ENCODE results near the gene SPIB. TPM values are rescaled to one million over a fixed set of nuclear protein-coding genes. Genes with fewer than 3 reads are reported as not detected.
"Not testable (repeated sequence)": the region's sequence is repeated elsewhere in the genome, so short reads cannot be mapped to it uniquely, and the experiment has no call there.

SPIB gene
- total RNA-seq, 1 donor from 2014 or later: 1.3 TPM

GRCh38 chr19:50461066-50461875, 42.5 kb downstream of the SPIB start:
- no peak overlapping the region for H3K27ac Mint-ChIP-seq
- H3K36me3 Mint-ChIP-seq (ENCODE audit: low read depth): no peaks in the 10 kb centered on the region
- intact Hi-C loops (cut with micrococcal nuclease): loop anchor here (1.0 to 5.0 kb wide), 4 partner anchors 30 to 209 kb away; no protein-coding TSS in a partner anchor
- H3K4me3 Mint-ChIP-seq: no peak overlapping the region
- no peaks in the 10 kb centered on the region for H3K27me3 Mint-ChIP-seq (ENCODE audit: insufficient read depth)
- DNase-seq (ENCODE audit: low spot score): peak; percentile 56
- peaks cover 8% of the 10 kb centered on the region for H3K4me1 Mint-ChIP-seq (ENCODE audit: low read depth)
- H3K9me3 Mint-ChIP-seq: no peaks in the 10 kb centered on the region

GRCh38 chr19:50462970-50463369, 44.2 kb downstream of the SPIB start:
- H3K27ac Mint-ChIP-seq: no peak overlapping the region
- intact Hi-C loops (cut with micrococcal nuclease): loop anchor here (5.0 kb wide), 1 partner anchor 211 kb away; no protein-coding TSS in a partner anchor

GRCh38 chr19:50464348-50464747, 45.6 kb downstream of the SPIB start:
- DNase-seq (ENCODE audit: low spot score): no peak
- H3K4me3 Mint-ChIP-seq: no peak overlapping the region
- H3K27me3 Mint-ChIP-seq (ENCODE audit: insufficient read depth): peaks cover 2% of the 10 kb centered on the region
- H3K27ac Mint-ChIP-seq: no peak overlapping the region
- H3K4me1 Mint-ChIP-seq (ENCODE audit: low read depth): peaks cover 8% of the 10 kb centered on the region
- H3K9me3 Mint-ChIP-seq: no peaks in the 10 kb centered on the region
- intact Hi-C loops (cut with micrococcal nuclease): loop anchor here (5.0 kb wide), 1 partner anchor 212 kb away; no protein-coding TSS in a partner anchor
- no peaks in the 10 kb centered on the region for H3K36me3 Mint-ChIP-seq (ENCODE audit: low read depth)

More at GRCh38 chr19:50462970-50463369, 44.2 kb downstream of the SPIB start:
- Mint-ChIP-seq H3K36me3 (ENCODE audit: low read depth) (no peaks in the 10 kb centered on the region), H3K4me3 (no peak overlapping the region), H3K4me1 (ENCODE audit: low read depth) (peaks cover 8% of the 10 kb centered on the region), H3K9me3 (no peaks in the 10 kb centered on the region), H3K27me3 (ENCODE audit: insufficient read depth) (no peaks in the 10 kb centered on the region)
- no peak for DNase-seq (ENCODE audit: low spot score)

GRCh38 chr19:50465000-50465399, 46.3 kb downstream of the SPIB start:
- H3K4me1 Mint-ChIP-seq (ENCODE audit: low read depth): peaks cover 8% of the 10 kb centered on the region
- H3K27ac Mint-ChIP-seq: no peak overlapping the region
- intact Hi-C loops (cut with micrococcal nuclease): loop anchor here (5.0 kb wide), 1 partner anchor 213 kb away; no protein-coding TSS in a partner anchor
- no peak overlapping the region for H3K4me3 Mint-ChIP-seq
- no peaks in the 10 kb centered on the region for H3K9me3 Mint-ChIP-seq
- no peak for DNase-seq (ENCODE audit: low spot score)
- H3K27me3 Mint-ChIP-seq (ENCODE audit: insufficient read depth): peaks cover 2% of the 10 kb centered on the region
- no peaks in the 10 kb centered on the region for H3K36me3 Mint-ChIP-seq (ENCODE audit: low read depth)

- Mint-ChIP-seq H3K27ac (no peak overlapping the region), H3K9me3 (no peaks in the 10 kb centered on the region), H3K36me3 (ENCODE audit: low read depth) (no peaks in the 10 kb centered on the region), H3K27me3 (ENCODE audit: insufficient read depth) (peaks cover 2% of the 10 kb centered on the region), H3K4me1 (ENCODE audit: low read depth) (peaks cover 6% of the 10 kb centered on the region), H3K4me3 (no peak overlapping the region)
- intact Hi-C loops (cut with micrococcal nuclease): no loop called here
- no peak for DNase-seq (ENCODE audit: low spot score)
These were observed 47.4 kb downstream of the SPIB start for GRCh38 chr19:50465986-50466705.

- Mint-ChIP-seq H3K36me3 (ENCODE audit: low read depth) (no peaks in the 10 kb centered on the region), H3K4me3 (no peak overlapping the region), H3K27me3 (ENCODE audit: insufficient read depth) (peaks cover 2% of the 10 kb centered on the region), H3K4me1 (ENCODE audit: low read depth) (peaks cover under 1% of the 10 kb centered on the region), H3K27ac (no peak overlapping the region), H3K9me3 (no peaks in the 10 kb centered on the region)
- DNase-seq (ENCODE audit: low spot score): no peak
- intact Hi-C loops (cut with micrococcal nuclease): no loop called here
These were observed 47.9 kb downstream of the SPIB start for GRCh38 chr19:50466706-50467039.

GRCh38 chr19:50467566-50467965, 48.8 kb downstream of the SPIB start:
- Mint-ChIP-seq H3K27ac (no peak overlapping the region), H3K27me3 (ENCODE audit: insufficient read depth) (peaks cover 2% of the 10 kb centered on the region), H3K4me1 (ENCODE audit: low read depth) (no peaks in the 10 kb centered on the region), H3K4me3 (no peak overlapping the region), H3K9me3 (no peaks in the 10 kb centered on the region), H3K36me3 (ENCODE audit: low read depth) (no peaks in the 10 kb centered on the region)
- no peak for DNase-seq (ENCODE audit: low spot score)
- intact Hi-C loops (cut with micrococcal nuclease): no loop called here

GRCh38 chr19:50468818-50469217, 50.1 kb downstream of the SPIB start:
- Mint-ChIP-seq H3K36me3 (ENCODE audit: low read depth) (no peaks in the 10 kb centered on the region), H3K27me3 (ENCODE audit: insufficient read depth) (peaks cover 2% of the 10 kb centered on the region), H3K4me3 (no peak overlapping the region), H3K9me3 (no peaks in the 10 kb centered on the region), H3K27ac (no peak overlapping the region), H3K4me1 (ENCODE audit: low read depth) (no peaks in the 10 kb centered on the region)
- intact Hi-C loops (cut with micrococcal nuclease): no loop called here
- no peak for DNase-seq (ENCODE audit: low spot score)

GRCh38 chr19:50473336-50473735, 54.6 kb downstream of the SPIB start:
- H3K4me1 Mint-ChIP-seq (ENCODE audit: low read depth): peaks cover 16% of the 10 kb centered on the region
- intact Hi-C loops (cut with micrococcal nuclease): not testable (repeated sequence)

GRCh38 chr19:50475101-50475568, 56.4 kb downstream of the SPIB start:
- Mint-ChIP-seq H3K27ac (peak overlapping the region; percentile 38), H3K27me3 (ENCODE audit: insufficient read depth) (no peaks in the 10 kb centered on the region), H3K4me3 (peak overlapping the region; percentile 75), H3K36me3 (ENCODE audit: low read depth) (peaks cover 11% of the 10 kb centered on the region), H3K9me3 (no peaks in the 10 kb centered on the region), H3K4me1 (ENCODE audit: low read depth) (peaks cover 20% of the 10 kb centered on the region)
- intact Hi-C loops (cut with micrococcal nuclease): loop anchor here (5.0 kb wide), 1 partner anchor 118 kb away; no protein-coding TSS in a partner anchor
- no peak for DNase-seq (ENCODE audit: low spot score)

More at GRCh38 chr19:50473336-50473735, 54.6 kb downstream of the SPIB start:
- not testable (repeated sequence) for H3K9me3 Mint-ChIP-seq; H3K27me3 Mint-ChIP-seq (ENCODE audit: insufficient read depth); DNase-seq (ENCODE audit: low spot score); H3K4me3 Mint-ChIP-seq; H3K27ac Mint-ChIP-seq; H3K36me3 Mint-ChIP-seq (ENCODE audit: low read depth)

- peaks cover 20% of the 10 kb centered on the region for H3K4me1 Mint-ChIP-seq (ENCODE audit: low read depth)
- peaks cover 11% of the 10 kb centered on the region for H3K36me3 Mint-ChIP-seq (ENCODE audit: low read depth)
- no peak for DNase-seq (ENCODE audit: low spot score)
These were observed 57.0 kb downstream of the SPIB start for GRCh38 chr19:50475736-50476223.

GRCh38 chr19:50476224-50476906, 57.6 kb downstream of the SPIB start, which contains the start of the genes EMC10 and GARIN5A:
TSS of gene EMC10 (plus strand) at chr19:50476507. CDS start at chr19:50476545, 38 bp downstream.
TSS of gene GARIN5A (minus strand) at chr19:50476848. CDS start at chr19:50476388, 460 bp downstream.
- peak within 1 kb of the TSS; percentile 72 for H3K27ac Mint-ChIP-seq
- H3K9me3 Mint-ChIP-seq: no peaks in the 10 kb centered on the region
- peaks cover 20% of the 10 kb centered on the region for H3K4me1 Mint-ChIP-seq (ENCODE audit: low read depth)
- DNase-seq (ENCODE audit: low spot score): peak; percentile 92
- peak within 1 kb of the TSS; percentile 91 for H3K4me3 Mint-ChIP-seq
- no peaks in the 10 kb centered on the region for H3K27me3 Mint-ChIP-seq (ENCODE audit: insufficient read depth)
- intact Hi-C loops (cut with micrococcal nuclease): loop anchor here (1.0 to 5.0 kb wide), 4 partner anchors 35 to 182 kb away; partner anchors contain the start of gene JOSD2
- peaks cover 13% of the 10 kb centered on the region for H3K36me3 Mint-ChIP-seq (ENCODE audit: low read depth)

More at GRCh38 chr19:50475736-50476223, 57.0 kb downstream of the SPIB start:
- Mint-ChIP-seq H3K4me3 (peak overlapping the region; percentile 91), H3K27me3 (ENCODE audit: insufficient read depth) (no peaks in the 10 kb centered on the region), H3K27ac (peak overlapping the region; percentile 72), H3K9me3 (no peaks in the 10 kb centered on the region)
- intact Hi-C loops (cut with micrococcal nuclease): loop anchor here (1.0 to 5.0 kb wide), 4 partner anchors 36 to 183 kb away; partner anchors contain the start of gene JOSD2

Data from activated T-helper 1 cell treated with anti-CD3 and anti-CD28 coated beads, Interleukin-12 subunit alpha, Interleukin-12 subunit beta, Interleukin-2, Interleukin-4 antibody, amounts not matched to agents 30 ng/mL and 10 ng/mL and 1 ng/mL, durations not matched to agents 14 hours and 24 hours and 36 hours (primary cell).